LNCAP (cell line): Measurements from ENCODE around the gene NUP50.

Experiments used
- CTCF ChIP-seq: fragments of 450-650 bp; IDR thresholded peaks from 2 replicates; pipeline ENCODE4 v1.5.1; 2017; ENCODE audit warnings: mild to moderate bottlenecking

Gene NUP50

GRCh38 chr22:45187891-45188290 lies 24.2 kb downstream of the NUP50 start:
- TF ChIP-seq CTCF, result no peak

GRCh38 chr22:45188779-45189178 lies 25.1 kb downstream of the NUP50 start:
- TF ChIP-seq CTCF, result no peak

GRCh38 chr22:45190202-45190872 lies 26.6 kb downstream of the NUP50 start:
- no peak for TF ChIP-seq CTCF

- TF ChIP-seq CTCF, result no peak
These were observed 29.0 kb downstream of the NUP50 start for GRCh38 chr22:45192701-45193187.

- TF ChIP-seq CTCF, result no peak
These were observed 31.0 kb downstream of the NUP50 start for GRCh38 chr22:45194686-45195085.

- TF ChIP-seq CTCF, result no peak
These were observed 31.9 kb downstream of the NUP50 start for GRCh38 chr22:45195616-45196015.

GRCh38 chr22:45196308-45196707 lies 32.6 kb downstream of the NUP50 start:
- TF ChIP-seq CTCF, result no peak
